K562 treated with DMSO at 1 percent for 12 hours (cell line): ENCODE measurements around the gene SPATA31C2. TPM values are rescaled to one million over a fixed set of nuclear protein-coding genes. Genes with fewer than 3 reads are reported as not detected.

Experiments used
- total RNA-seq: library from RNA; unstranded; fragments of 300-600 nt; gene quantifications from 2 replicates; pipeline ENCODE4 v1.2.3, GENCODE V29; 2022; ENCODE audit not compliant: insufficient read depth

SPATA31C2 gene
- total RNA-seq = 0.20 TPM in 1 of 2 replicates, not detected in the other

DNA sequence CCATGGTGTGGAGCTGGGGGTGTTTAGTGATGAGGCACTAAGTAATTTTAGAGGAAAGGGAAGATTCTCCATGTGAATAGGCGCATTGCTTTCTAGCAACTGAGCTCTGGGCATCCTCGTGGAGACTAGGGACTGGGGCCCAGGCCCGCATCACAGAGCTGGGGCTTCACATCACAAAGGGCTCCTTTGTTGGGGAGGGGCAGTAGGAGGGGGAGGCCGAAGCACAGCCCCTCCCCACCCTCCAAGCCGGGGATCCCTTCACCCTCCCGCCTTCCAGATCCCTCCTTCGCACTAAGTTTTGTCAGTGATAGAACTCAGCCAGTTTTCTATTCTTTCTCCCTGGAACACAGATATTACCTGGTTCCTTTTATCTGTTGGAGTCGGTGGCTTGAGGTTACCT, at the start of gene SPATA31C2:
Gene SPATA31C2, minus strand, starts transcription at position 101 of the 400 bp plus-strand sequence. Its CDS starts 29 bp downstream, at position 72.

Other genes starting within 250 kb of the SPATA31C2 start
- not detected in 2 replicates for gene SPATA31C1, start 220.5 kb downstream of the SPATA31C2 start, total RNA-seq
- gene CDK20, start 163.9 kb downstream of the SPATA31C2 start, total RNA-seq = 1.5 and 1.7 TPM in 2 replicates
- 3.6 and 18.4 TPM in 2 replicates for gene SPIN1, start 250.0 kb upstream of the SPATA31C2 start, total RNA-seq